ENCODE data around the gene FOXJ3. TPM values are rescaled to one million over a fixed set of nuclear protein-coding genes. Genes with fewer than 3 reads are reported as not detected.

The FOXJ3 gene
- total RNA-seq, 2 donors from 2014 or later: 39.9 to 44.8 TPM

GRCh38 chr1:42328047-42328625, 6.9 kb downstream of the FOXJ3 start:
- Histone ChIP-seq H3K4me3 (no peak overlapping the region), H3K27me3 (no peaks in the 10 kb centered on the region), H3K9me3 (no peaks in the 10 kb centered on the region), H3K4me1 (peaks cover 2% of the 10 kb centered on the region), H3K27ac (no peak overlapping the region), H3K36me3 (no peaks in the 10 kb centered on the region), H3K9ac (ENCODE audit: low read depth in 2 of 2, low read length in 2 of 2) (no peak overlapping the region)
- no peak for DNase-seq
- intact Hi-C loops (cut with DNase I): no loop called here
- no peak for TF ChIP-seq CTCF (IDR thresholded peaks at IDR 0.05)

GRCh38 chr1:42325014-42325402, 10.0 kb downstream of the FOXJ3 start:
- Histone ChIP-seq H3K4me3 (no peak overlapping the region), H3K4me1 (peaks cover 3% of the 10 kb centered on the region)

GRCh38 chr1:42324398-42325013, 10.5 kb downstream of the FOXJ3 start:
- no peaks in the 10 kb centered on the region for H3K36me3 ChIP-seq
- no peaks in the 10 kb centered on the region for H3K27me3 ChIP-seq
- no peak overlapping the region for H3K9ac ChIP-seq (ENCODE audit: low read depth in 2 of 2, low read length in 2 of 2)
- H3K4me1 ChIP-seq: peaks cover 4% of the 10 kb centered on the region
- intact Hi-C loops (cut with DNase I): no loop called here
- H3K4me3 ChIP-seq: no peak overlapping the region
- TF ChIP-seq CTCF (IDR thresholded peaks at IDR 0.05): no peak
- no peaks in the 10 kb centered on the region for H3K9me3 ChIP-seq
- H3K27ac ChIP-seq: no peak overlapping the region
- DNase-seq: no peak

More at GRCh38 chr1:42325014-42325402, 10.0 kb downstream of the FOXJ3 start:
- no peak for DNase-seq
- Histone ChIP-seq H3K27me3 (no peaks in the 10 kb centered on the region), H3K9ac (ENCODE audit: low read depth in 2 of 2, low read length in 2 of 2) (no peak overlapping the region), H3K36me3 (no peaks in the 10 kb centered on the region), H3K27ac (no peak overlapping the region), H3K9me3 (no peaks in the 10 kb centered on the region)
- intact Hi-C loops (cut with DNase I): no loop called here
- TF ChIP-seq CTCF (IDR thresholded peaks at IDR 0.05): no peak

- Histone ChIP-seq H3K4me3 (no peak overlapping the region), H3K27me3 (no peaks in the 10 kb centered on the region), H3K9me3 (no peaks in the 10 kb centered on the region), H3K9ac (ENCODE audit: low read depth in 2 of 2, low read length in 2 of 2) (no peak overlapping the region), H3K4me1 (peaks cover 4% of the 10 kb centered on the region), H3K36me3 (no peaks in the 10 kb centered on the region), H3K27ac (no peak overlapping the region)
- DNase-seq: no peak
- TF ChIP-seq CTCF (IDR thresholded peaks at IDR 0.05): no peak
- intact Hi-C loops (cut with DNase I): no loop called here
Measured at GRCh38 chr1:42323551-42323950, 11.5 kb downstream of the FOXJ3 start.

GRCh38 chr1:42322577-42322976, 12.5 kb downstream of the FOXJ3 start:
- DNase-seq: no peak
- Histone ChIP-seq H3K4me1 (peaks cover 4% of the 10 kb centered on the region), H3K9me3 (no peaks in the 10 kb centered on the region)

More at GRCh38 chr1:42322577-42322976, 12.5 kb downstream of the FOXJ3 start:
- Histone ChIP-seq H3K27me3 (no peaks in the 10 kb centered on the region), H3K36me3 (no peaks in the 10 kb centered on the region), H3K27ac (no peak overlapping the region), H3K4me3 (no peak overlapping the region), H3K9ac (ENCODE audit: low read depth in 2 of 2, low read length in 2 of 2) (no peak overlapping the region)
- no peak for TF ChIP-seq CTCF (IDR thresholded peaks at IDR 0.05)
- intact Hi-C loops (cut with DNase I): no loop called here
